Urothelium cell line (cell line): ENCODE results near the gene IER5.
"Not testable (repeated sequence)": the region's sequence is repeated elsewhere in the genome, so short reads cannot be mapped to it uniquely, and the experiment has no call there.

Source experiments
- DNase-seq: peaks from one replicate; pipeline ENCODE4 v3.0.0; 2011; ENCODE audit warnings: low spot score, mixed read lengths
- FAIRE-seq: peaks from 2 replicates; lab custom pipeline; 2011; peaks lifted over from hg19 to GRCh38; lab: Jason Lieb, UNC

Gene IER5

GRCh38 chr1:181114574-181115367, 26.3 kb downstream of the IER5 start:
- FAIRE-seq = no peak
- DNase-seq = no peak

DNA sequence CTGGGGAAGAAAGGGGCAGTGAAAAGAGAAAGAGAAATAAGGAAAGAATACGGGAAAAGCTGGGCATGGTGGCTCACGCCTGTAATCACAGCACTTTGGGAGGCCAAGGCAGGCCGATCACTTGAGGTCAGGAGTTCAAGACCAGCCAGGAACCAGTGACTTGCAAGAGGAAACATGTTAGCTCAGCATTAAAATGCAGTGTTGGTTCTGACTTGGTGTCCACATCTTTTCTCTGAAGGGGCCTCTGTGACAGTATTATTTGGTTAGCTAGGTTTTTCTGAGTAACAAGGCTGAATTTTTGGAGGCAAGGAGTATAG, 26.8 kb downstream of the IER5 start:
- FAIRE-seq = no peak

GRCh38 chr1:181115971-181116370, 27.5 kb downstream of the IER5 start:
- DNase-seq, FAIRE-seq: not testable (repeated sequence)

More for the DNA sequence above, 26.8 kb downstream of the IER5 start:
- no peak for DNase-seq

DNA sequence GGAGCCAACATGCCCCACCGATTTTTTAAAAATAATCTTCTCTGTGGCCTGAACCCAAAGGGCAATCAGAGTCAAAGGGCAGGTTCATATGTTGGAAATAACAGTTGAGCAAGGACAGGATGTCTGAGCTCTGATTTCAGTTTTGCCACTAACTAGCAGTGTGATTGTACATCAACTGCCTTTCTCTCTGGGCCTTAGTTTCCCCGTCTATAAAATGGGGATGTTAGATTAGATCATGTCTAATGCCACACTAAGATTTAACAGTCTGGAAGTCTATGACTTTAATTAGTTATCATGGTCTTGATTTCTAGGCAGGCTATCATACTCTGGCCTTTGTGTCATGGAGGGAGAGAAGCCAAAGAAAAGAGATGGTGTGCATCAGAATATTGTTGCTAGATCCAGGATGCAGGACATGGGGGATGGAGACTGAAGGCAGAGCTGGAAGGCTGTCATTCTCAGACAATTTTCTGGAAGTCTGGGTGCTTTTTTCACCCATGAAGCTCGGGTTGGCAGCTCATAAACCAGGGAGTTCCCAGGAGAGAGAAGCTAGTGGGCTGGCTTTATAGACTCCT, 28.4 kb downstream of the IER5 start:
- DNase-seq = no peak
- FAIRE-seq = no peak

GRCh38 chr1:181117648-181118449, 29.3 kb downstream of the IER5 start:
- no peak for FAIRE-seq
- DNase-seq = no peak

DNA sequence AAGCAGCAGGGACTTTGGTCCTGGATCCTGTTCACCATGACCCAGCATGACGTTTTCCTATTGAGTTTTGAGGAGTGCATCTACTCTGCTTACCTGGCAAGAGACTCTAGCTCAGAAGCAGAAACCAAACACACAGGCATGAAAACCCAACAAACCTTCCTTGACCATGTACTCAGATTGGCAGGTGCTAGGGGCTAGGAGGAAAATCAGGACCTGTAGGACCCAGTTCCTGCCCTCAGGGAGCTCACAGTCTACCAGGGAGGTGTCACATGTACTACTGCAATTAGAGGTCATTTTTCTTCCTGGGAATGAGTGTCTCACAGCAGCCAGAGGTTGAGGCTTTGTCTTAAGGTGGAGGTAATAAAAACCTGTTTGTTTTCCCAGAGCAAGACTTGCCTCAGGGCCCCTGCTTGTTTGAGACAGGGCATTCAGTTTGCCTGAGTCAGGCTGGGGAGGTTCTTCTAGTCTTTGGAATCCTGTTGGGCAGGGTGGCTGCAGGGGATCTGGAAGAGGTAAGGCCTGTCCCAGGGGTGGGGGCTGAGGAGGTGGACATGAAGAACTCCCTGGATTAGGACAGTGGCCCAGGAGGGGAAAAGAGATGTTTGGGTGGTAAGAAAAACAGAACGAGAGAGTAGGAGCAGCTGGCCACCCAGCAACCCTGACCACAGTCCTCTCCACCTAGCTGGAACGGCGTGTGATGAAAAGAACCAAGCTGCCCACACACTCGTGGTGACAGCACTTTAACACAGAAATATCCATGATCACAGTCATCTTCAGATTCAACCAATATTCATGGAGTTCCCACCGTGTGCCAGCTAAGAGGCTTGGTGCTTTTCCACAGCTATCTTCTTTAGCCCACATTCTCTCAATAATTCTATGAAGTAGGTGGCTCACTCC, 30.8 kb downstream of the IER5 start:
- DNase-seq = no peak
- no peak for FAIRE-seq

DNA sequence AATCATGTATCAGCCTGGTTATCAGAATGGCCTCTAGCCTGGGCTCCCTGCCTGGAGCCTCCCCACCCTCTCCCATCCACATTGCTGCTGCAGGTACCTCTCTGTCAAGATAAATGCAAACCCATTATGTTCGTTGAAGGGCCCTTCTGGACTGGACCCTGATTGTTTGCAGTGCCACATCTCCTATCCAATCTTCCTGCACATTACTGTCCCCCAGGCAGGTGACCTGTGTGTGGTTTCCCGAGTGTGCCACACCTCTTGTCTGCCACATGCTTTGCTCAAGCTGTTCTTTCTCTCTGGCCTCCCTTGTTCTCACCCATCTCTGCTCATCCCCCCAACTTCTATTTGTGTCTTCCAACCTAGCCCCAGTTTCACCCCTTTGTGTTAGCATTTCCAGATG, 32.4 kb downstream of the IER5 start:
- no peak for DNase-seq
- no peak for FAIRE-seq

DNA sequence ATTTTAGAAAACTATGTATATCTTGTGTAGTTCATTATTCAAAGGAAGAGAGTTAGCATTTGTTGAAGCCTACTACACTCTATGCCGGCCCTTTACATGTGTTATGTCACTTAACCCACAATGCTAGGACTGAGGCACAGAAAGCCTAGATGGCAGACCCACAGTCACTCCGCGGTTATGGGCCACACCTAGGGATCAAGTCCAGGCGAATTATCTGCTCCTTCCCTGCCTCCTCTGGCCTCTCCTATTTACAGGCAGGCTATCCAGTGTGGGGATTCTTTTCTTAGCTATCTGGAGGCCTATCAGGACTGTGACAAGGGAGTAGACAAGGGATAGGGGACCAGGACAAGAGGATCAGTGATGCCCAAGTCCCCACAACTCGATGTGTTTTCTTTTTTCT, 33.0 kb downstream of the IER5 start:
- DNase-seq (no peak), FAIRE-seq (no peak)

DNA sequence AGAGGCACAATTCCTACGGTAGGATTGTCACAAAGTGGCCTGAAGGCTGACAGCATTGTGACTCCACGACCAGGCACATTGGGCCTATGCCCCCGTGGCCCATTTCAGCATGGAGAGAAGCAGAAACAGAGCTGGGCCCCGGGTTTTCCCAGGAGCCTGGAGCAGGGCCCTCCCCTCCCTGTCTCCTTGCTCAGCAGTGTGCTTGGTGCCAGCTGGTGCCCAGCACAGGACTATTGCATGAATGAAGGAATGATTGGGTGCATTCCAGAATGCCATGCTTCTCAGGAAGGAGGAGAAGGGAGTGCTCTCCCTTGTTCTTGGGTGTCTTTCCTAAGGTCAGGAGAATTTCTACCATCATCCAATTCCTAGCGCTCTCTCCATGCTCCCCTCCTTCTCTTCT, 33.7 kb downstream of the IER5 start:
- FAIRE-seq = no peak

GRCh38 chr1:181123173-181123572, 34.7 kb downstream of the IER5 start:
- DNase-seq (no peak), FAIRE-seq (no peak)

More for the DNA sequence above, 33.7 kb downstream of the IER5 start:
- DNase-seq = no peak

DNA sequence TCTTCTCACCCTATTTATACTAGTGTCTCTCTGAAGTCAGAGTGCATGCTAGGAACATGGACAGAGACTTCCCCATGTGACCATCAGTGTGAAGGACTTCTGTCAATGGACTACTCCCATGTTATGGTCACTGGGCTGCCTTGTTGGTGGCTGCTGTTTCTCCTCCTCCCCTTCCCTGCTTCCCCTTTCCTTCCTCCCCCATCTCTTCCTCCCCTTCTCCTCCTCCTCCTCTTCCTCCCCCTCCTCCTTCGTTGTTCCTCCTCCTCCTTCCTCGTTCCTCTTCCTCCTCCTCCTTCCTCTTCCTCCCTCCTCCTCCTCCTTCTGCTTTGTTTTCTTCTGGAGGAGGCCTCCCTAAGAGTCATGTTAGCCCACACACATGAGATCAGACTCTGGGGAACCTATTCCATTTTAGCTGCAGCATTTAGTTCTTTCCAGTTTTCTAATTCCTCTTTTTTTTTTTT, 35.8 kb downstream of the IER5 start:
- no peak for FAIRE-seq
- DNase-seq = no peak

- FAIRE-seq = no peak
- DNase-seq = no peak
Observed at GRCh38 chr1:181126289-181126688, 37.8 kb downstream of the IER5 start.

- DNase-seq = peak; percentile 49
Observed at GRCh38 chr1:181126871-181127587, 38.5 kb downstream of the IER5 start.

GRCh38 chr1:181127898-181128453, 39.5 kb downstream of the IER5 start:
- FAIRE-seq (no peak), DNase-seq (peak; percentile 44)

More at GRCh38 chr1:181126871-181127587, 38.5 kb downstream of the IER5 start:
- FAIRE-seq = no peak

DNA sequence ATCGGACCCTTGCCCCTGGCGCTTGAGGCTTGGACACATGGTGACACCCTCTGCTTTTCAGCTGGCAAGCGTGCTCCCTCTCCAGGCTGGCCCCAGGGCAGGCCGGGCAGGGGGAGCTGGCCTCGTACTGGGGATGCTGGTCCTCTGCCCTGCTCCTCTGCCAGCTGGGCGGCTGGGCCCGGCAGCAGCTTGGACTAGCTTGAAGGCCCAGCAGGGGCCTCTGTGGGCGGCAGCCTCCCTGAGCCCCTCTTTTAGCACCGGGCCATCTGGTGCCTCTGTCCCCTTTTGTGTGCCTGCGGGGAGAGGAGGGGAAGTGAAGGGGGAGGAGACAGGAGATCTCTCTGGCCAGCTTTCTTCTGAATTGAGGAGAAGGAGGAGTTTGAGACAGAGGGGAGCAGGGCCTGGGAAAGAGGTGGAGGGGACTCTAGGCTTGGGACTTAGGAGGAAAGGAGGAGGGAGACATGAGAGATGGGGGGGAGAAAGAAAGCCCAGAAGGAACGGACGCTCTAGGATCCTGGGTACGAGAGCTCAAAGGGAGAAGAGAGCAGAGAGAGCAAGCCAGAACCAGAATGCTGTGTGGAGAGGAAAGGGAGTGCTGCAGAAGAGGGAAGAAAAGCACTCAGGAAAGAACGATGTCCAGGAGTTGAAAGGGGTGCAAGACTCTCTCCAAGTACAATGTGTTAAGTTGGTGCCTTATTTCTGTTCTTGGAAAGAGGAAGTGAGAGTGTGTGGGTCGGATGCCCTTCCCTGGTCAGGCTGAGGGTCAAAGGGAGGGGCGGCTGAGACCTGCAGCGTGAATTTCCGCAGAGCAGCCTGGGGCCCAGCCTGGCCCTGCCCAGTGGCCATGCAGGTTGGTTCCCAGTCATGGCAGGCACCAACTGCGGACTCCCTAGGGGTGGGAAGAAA, 40.3 kb downstream of the IER5 start:
- FAIRE-seq (no peak), DNase-seq (no peak)

DNA sequence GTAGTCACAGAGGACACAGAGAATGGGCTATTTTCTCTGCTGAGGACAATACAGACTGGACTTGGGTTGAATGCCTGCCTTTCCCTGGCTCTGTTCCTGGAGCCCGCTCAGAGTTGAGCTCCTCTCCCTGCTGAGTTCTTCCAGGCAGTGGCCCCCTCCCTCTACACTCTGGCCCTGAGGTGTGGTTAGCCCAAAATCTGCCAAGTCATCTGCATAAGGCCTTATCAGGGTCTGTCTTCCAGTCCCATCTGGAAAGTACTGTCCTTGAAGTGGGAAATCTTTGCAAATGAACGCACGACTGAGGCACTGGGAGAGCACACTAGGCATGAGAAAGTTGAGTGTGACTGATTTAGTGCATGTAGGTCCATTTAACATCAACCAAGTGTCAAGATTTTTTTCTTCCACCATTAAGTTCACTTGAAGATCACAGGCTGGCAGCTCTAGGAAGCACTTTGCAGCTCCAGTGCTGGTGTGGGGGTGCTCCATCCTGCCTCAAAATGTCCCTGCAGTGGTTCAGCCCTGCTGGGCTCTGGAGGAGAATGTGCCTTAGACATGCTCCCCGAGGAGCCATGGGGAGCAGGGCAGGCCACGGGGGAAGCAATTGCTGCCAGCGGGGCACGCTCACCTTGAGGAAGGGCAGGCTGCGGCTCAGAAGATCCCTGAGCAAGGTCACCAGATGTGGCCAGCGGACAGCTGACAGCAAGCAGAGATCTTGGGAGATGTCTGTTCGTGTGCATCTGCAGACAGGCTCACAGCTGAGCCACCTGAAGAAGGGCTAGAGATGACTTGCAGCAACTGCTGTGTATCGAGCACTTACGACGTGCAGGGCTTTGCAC, 41.5 kb downstream of the IER5 start:
- FAIRE-seq = no peak
- DNase-seq = no peak

- DNase-seq = no peak
- no peak for FAIRE-seq
Observed at GRCh38 chr1:181131255-181131941, 42.9 kb downstream of the IER5 start.
